Right lobe of liver (tissue), 4 donors: ENCODE results near the gene HOTAIR.

Experiments used
- CTCF ChIP-seq, 4 donors: fragments of 200-600 bp in 3 of 4; fragments of 450-650 bp in 1 of 4; IDR thresholded peaks; one replicate each; pipeline versions ENCODE4 v1.5.1 to v1.8.0; 2016 to 2022; ENCODE audit warnings: antibody characterized with exemption in 4 of 4, mild to moderate bottlenecking in 2 of 4
- POLR2A ChIP-seq: fragments of 450-650 bp; IDR thresholded peaks from one replicate; pipeline ENCODE4 v1.6.1; 2017; ENCODE audit warnings: antibody characterized with exemption, mild to moderate bottlenecking
- donor health status: DM: no; HTN: no; CAD: no.
- donor health status: DM: no; HTN: no; CAD: no.
- donor health status: DM: no; HTN: yes; CAD: no.

DNA sequence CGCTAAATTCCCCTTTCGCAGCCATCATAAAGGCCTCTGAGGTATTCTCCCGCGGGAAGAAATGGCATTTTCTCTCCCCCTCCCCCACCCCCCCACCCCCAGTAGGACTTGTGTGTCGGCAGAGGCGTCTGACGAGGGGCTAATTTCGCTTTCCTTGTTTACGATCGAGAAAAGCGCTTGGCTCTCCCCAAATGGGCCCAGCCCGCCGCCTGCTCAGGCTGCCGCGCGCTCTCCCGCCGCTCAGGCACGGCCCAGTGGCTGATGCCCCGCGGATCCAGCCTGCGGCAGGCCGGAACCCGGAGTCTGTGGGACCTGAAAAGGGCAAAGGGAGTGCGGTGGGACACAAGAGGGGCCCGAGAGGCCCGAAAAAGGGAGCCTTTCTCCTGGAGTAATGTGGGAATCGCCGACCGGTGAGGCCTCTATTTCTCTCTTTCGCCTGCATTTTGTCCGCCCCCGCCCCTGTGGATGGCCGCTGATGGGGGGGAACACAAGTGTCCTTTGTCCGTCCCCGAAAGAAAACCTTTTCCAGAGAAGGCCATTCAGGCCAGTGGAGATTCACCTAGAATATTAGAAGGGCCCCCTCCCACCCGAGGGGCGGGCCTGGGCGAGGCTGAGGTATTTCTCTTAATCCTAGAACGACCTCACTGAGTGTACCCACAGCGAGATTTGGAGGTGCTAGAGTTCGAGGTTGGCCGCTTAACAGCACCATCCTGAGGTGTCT lies 44.5 kb upstream of the HOTAIR start:
- TF ChIP-seq CTCF (IDR thresholded peaks at IDR 0.05) (no peak), POLR2A (no peak)
